ENCODE measurements around the gene CYSLTR2.
"Not testable (repeated sequence)": the region's sequence is repeated elsewhere in the genome, so short reads cannot be mapped to it uniquely, and the experiment has no call there.

Gene CYSLTR2

GRCh38 chr13:48645845-48646244 is 7.9 kb upstream of the CYSLTR2 start:
- no peak for DNase-seq

- no peak for DNase-seq
Observed at GRCh38 chr13:48646791-48647190, 6.9 kb upstream of the CYSLTR2 start.

- no peak for DNase-seq
Observed at GRCh38 chr13:48647625-48648024, 6.1 kb upstream of the CYSLTR2 start.

- no peak for DNase-seq
Observed at GRCh38 chr13:48648446-48648845, 5.3 kb upstream of the CYSLTR2 start.

GRCh38 chr13:48652851-48653471 is 768 bp upstream of the CYSLTR2 start:
- DNase-seq: no peak

- DNase-seq: no peak
Observed at GRCh38 chr13:48654511-48654910, 782 bp downstream of the CYSLTR2 start.

GRCh38 chr13:48655291-48655690 is 1.6 kb downstream of the CYSLTR2 start:
- no peak for DNase-seq

GRCh38 chr13:48656608-48657007 is 2.9 kb downstream of the CYSLTR2 start:
- DNase-seq: no peak

GRCh38 chr13:48660361-48661076 is 6.8 kb downstream of the CYSLTR2 start:
- DNase-seq: no peak

- no peak for DNase-seq
Observed at GRCh38 chr13:48661107-48661506, 7.4 kb downstream of the CYSLTR2 start.

- DNase-seq: no peak
Observed at GRCh38 chr13:48662226-48662625, 8.5 kb downstream of the CYSLTR2 start.

GRCh38 chr13:48667136-48667535 is 13.4 kb downstream of the CYSLTR2 start:
- DNase-seq: no peak

GRCh38 chr13:48671421-48671820 is 17.7 kb downstream of the CYSLTR2 start:
- not testable (repeated sequence) for DNase-seq

GRCh38 chr13:48675247-48675646 is 21.5 kb downstream of the CYSLTR2 start:
- DNase-seq: no peak

GRCh38 chr13:48678316-48678715 is 24.6 kb downstream of the CYSLTR2 start:
- DNase-seq: no peak

- DNase-seq: peak; percentile 21
Observed at GRCh38 chr13:48679941-48680680, 26.4 kb downstream of the CYSLTR2 start.

- no peak for DNase-seq
Observed at GRCh38 chr13:48680756-48681392, 27.1 kb downstream of the CYSLTR2 start.

- DNase-seq: no peak
Observed at GRCh38 chr13:48681905-48682304, 28.2 kb downstream of the CYSLTR2 start.

GRCh38 chr13:48682436-48682835 is 28.7 kb downstream of the CYSLTR2 start:
- no peak for DNase-seq

GRCh38 chr13:48686636-48687210 is 33.0 kb downstream of the CYSLTR2 start:
- DNase-seq: no peak

- no peak for DNase-seq
Observed at GRCh38 chr13:48687249-48687648, 33.5 kb downstream of the CYSLTR2 start.

GRCh38 chr13:48693998-48694397 is 40.3 kb downstream of the CYSLTR2 start:
- no peak for DNase-seq

GRCh38 chr13:48695776-48696175 is 42.0 kb downstream of the CYSLTR2 start:
- DNase-seq: no peak

Measured in NCI-H69 (cell line).